Ovary (tissue), 9 donors: ENCODE results near the gene KSR1. TPM values are rescaled to one million over a fixed set of nuclear protein-coding genes. Genes with fewer than 3 reads are reported as not detected.
"Not testable (repeated sequence)": the region's sequence is repeated elsewhere in the genome, so short reads cannot be mapped to it uniquely, and the experiment has no call there.

ENCODE experiments used
- DNase-seq, 5 donors: peaks; one replicate each; pipeline ENCODE4 v3.0.0-alpha.2; 2019 to 2020
- H3K27ac ChIP-seq, 2 donors: fragments of 200-600 bp; one replicate each; pipeline versions ENCODE4 v1.5.1 to v1.8.0; 2019 to 2022
- H3K27me3 ChIP-seq: fragments of 200-600 bp; one replicate; pipeline ENCODE4 v1.8.0; 2022
- H3K36me3 ChIP-seq: fragments of 200-600 bp; sonication (generic); one replicate; pipeline ENCODE4 v1.5.1; 2019
- H3K4me1 ChIP-seq: one replicate; pipeline ENCODE4 v1.8.1; 2013; ENCODE audit warnings: mild to moderate bottlenecking, moderate library complexity; ENCODE audit not compliant: insufficient read depth
- H3K4me3 ChIP-seq: fragments of 200-600 bp; sonication (generic); one replicate; pipeline ENCODE4 v1.5.1; 2017
- H3K9me3 ChIP-seq, 2 donors: fragments of 200-600 bp in 1 of 2; sonication (generic) in 1 of 2; one replicate each; pipeline versions ENCODE4 v1.5.1 to v1.8.1; 2013 to 2019; ENCODE audit warnings: mild to moderate bottlenecking in 1 of 2, moderate library complexity in 1 of 2
- CTCF ChIP-seq, 3 donors: fragments of 450-650 bp in 2 of 3; fragments of 200-600 bp in 1 of 3; IDR thresholded peaks; one replicate each; pipeline versions ENCODE4 v1.5.1 to v1.8.0; 2016 to 2022; ENCODE audit warnings: antibody characterized with exemption in 3 of 3, mild to moderate bottlenecking in 1 of 3
- EP300 ChIP-seq: sonication (generic); formaldehyde crosslinking; IDR thresholded peaks from one replicate; pipeline ENCODE4 v1.6.1; 2017; ENCODE audit warnings: antibody characterized with exemption
- POLR2A ChIP-seq: fragments of 450-650 bp; IDR thresholded peaks from one replicate; pipeline ENCODE4 v1.6.1; 2017; ENCODE audit warnings: antibody characterized with exemption, mild to moderate bottlenecking, moderate library complexity
- WGBS, 3 donors: extraction: QIAGEN DNeasy Blood & Tissue Kit in 1 of 3; methylation state at CpG; one replicate each; pipeline versions ENCODE4 v1.1.5 to v1.1.7; 2013 to 2017; 5-methylcytosine and 5-hydroxymethylcytosine counted together
- intact Hi-C, 4 donors: fragments of 100-400 bp; cut with DNase I; formaldehyde crosslinking; loops; one replicate each; pipeline versions ENCODE4 v1.11.0 to v1.15.1; 2022 to 2023
- polyA plus RNA-seq, 2 donors: library from polyadenylated mRNA; stranded (reverse); fragments of 200-250 nt in 1 of 2; fragments of 350-450 nt in 1 of 2; fragmentation: Illumina TruSeq in 1 of 2; extraction: RNeasy Lipid Tissue Mini Kit (QIAGEN cat#74804) in 1 of 2; gene quantifications; one replicate each; pipeline ENCODE4 v1.2.3, GENCODE V29; 2013 to 2014
- total RNA-seq, 7 donors: library from RNA; depleted of rRNA in 2 of 7; stranded (reverse); fragments of >200 nt in 2 of 7; fragmentation: NEBNext Ultra II Directional in 3 of 7; extraction: Animal tissue kit (Norgen Biotek cat#: 25700) in 3 of 7; gene quantifications; one replicate each; pipeline versions ENCODE4 v1.1.0 to v1.2.4, GENCODE V29; 2016 to 2023
- donor health status: DM: no; HTN: no; CAD: no; lungs with moderate emphysema.
- donor health status: DM: no; HTN: no; CAD: no.
- donor health status: Bipolar disorder and iron deficiency.
- donor health status: DM: yes; HTN: yes; CAD: no.
- donor health status: DM: no; HTN: no; CAD: no.
- donor health status: DM: yes; HTN: yes; CAD: no.

KSR1 gene
- total and polyA plus RNA-seq, 9 donors: 27.7 to 84.8 (median 39.5) TPM

- WGBS, 3 donors: 39 to 50% (median 43%) methylated on average over 34 of the region's 34 CpGs
- DNase-seq: peak; percentile 42 to 79 (median 69)
- TF ChIP-seq EP300 (no peak), POLR2A (no peak), CTCF (IDR thresholded peaks at IDR 0.05) (peak; percentile 61 to 71 (median 63))
- H3K27ac ChIP-seq: no peak overlapping the region
- no peaks in the 10 kb centered on the region for H3K9me3 ChIP-seq
- intact Hi-C loops: loop anchor here in 3 of 4 donors (5.0 to 10.0 kb wide), 3 partner anchors 48 to 100 kb away; no protein-coding TSS in a partner anchor
- H3K27me3 ChIP-seq: no peaks in the 10 kb centered on the region
- no peaks in the 10 kb centered on the region for H3K36me3 ChIP-seq
- no peak overlapping the region for H3K4me3 ChIP-seq
- H3K4me1 ChIP-seq: no peaks in the 10 kb centered on the region
These were observed 198.6 kb downstream of the KSR1 start for GRCh38 chr17:27654654-27655524.

- not testable (repeated sequence) for DNase-seq, H3K9me3 ChIP-seq, H3K4me3 ChIP-seq, H3K27ac ChIP-seq, H3K27me3 ChIP-seq, H3K4me1 ChIP-seq, H3K36me3 ChIP-seq
- intact Hi-C loops: loop anchor here in 1 of 4 donors (10.0 kb wide), 1 partner anchor 99 kb away; no protein-coding TSS in a partner anchor
- WGBS, 3 donors: 82 to 85% (median 85%) methylated on average over 16 of the region's 16 CpGs
These were observed 199.4 kb downstream of the KSR1 start for GRCh38 chr17:27655525-27656111.

GRCh38 chr17:27656620-27657019 is 200.4 kb downstream of the KSR1 start:
- not testable (repeated sequence) for H3K36me3 ChIP-seq, H3K4me3 ChIP-seq, H3K27ac ChIP-seq, H3K9me3 ChIP-seq, H3K4me1 ChIP-seq, H3K27me3 ChIP-seq
- 76 to 83% (median 77%) methylated on average over 8 of the region's 8 CpGs for WGBS, 3 donors
- DNase-seq: peak in 1 of 5 donors; percentile 1
- intact Hi-C loops: loop anchor here in 1 of 4 donors (10.0 kb wide), 1 partner anchor 98 kb away; no protein-coding TSS in a partner anchor

GRCh38 chr17:27657620-27658019 is 201.4 kb downstream of the KSR1 start:
- Histone ChIP-seq H3K36me3 (no peaks in the 10 kb centered on the region), H3K4me3 (no peak overlapping the region), H3K4me1 (no peaks in the 10 kb centered on the region), H3K9me3 (no peaks in the 10 kb centered on the region), H3K27ac (no peak overlapping the region), H3K27me3 (no peaks in the 10 kb centered on the region)
- 35 to 38% (median 36%) methylated on average over 5 of the region's 5 CpGs for WGBS, 3 donors
- no peak for TF ChIP-seq POLR2A
- TF ChIP-seq EP300: no peak
- no peak for TF ChIP-seq CTCF (IDR thresholded peaks at IDR 0.05)
- intact Hi-C loops: loop anchor here in 1 of 4 donors (10.0 kb wide), 1 partner anchor 97 kb away; no protein-coding TSS in a partner anchor
- DNase-seq: peak in 1 of 5 donors; percentile 1

- Histone ChIP-seq H3K27ac (no peak overlapping the region), H3K4me3 (no peak overlapping the region), H3K36me3 (no peaks in the 10 kb centered on the region), H3K27me3 (no peaks in the 10 kb centered on the region), H3K9me3 (no peaks in the 10 kb centered on the region), H3K4me1 (no peaks in the 10 kb centered on the region)
- TF ChIP-seq CTCF (IDR thresholded peaks at IDR 0.05) (no peak), POLR2A (no peak), EP300 (no peak)
- intact Hi-C loops: loop anchor here in 1 of 4 donors (10.0 kb wide), 1 partner anchor 95 kb away; no protein-coding TSS in a partner anchor
- no peak for DNase-seq
- WGBS, 3 donors: 66 to 75% (median 71%) methylated on average over 6 of the region's 6 CpGs
These were observed 203.4 kb downstream of the KSR1 start for GRCh38 chr17:27659683-27660082.
